Activated B cell treated with CpG ODN at 0.5 μM for 24 hours (primary cell): Measurements from ENCODE around the gene EPB41L3. TPM values are rescaled to one million over a fixed set of nuclear protein-coding genes. Genes with fewer than 3 reads are reported as not detected.
"Not testable (repeated sequence)": the region's sequence is repeated elsewhere in the genome, so short reads cannot be mapped to it uniquely, and the experiment has no call there.

Experiments
- ATAC-seq: fragments of 200-7000 bp; cut with Tn5 transposase; one replicate; pipeline ENCODE4 v1.10.0; 2021; ENCODE audit warnings: low read depth, mild to moderate bottlenecking, moderate library complexity
- CTCF ChIA-PET: fragments of 350-600 bp; sonication (Branson Sonifier 250); formaldehyde crosslinking; loops from one replicate; lab custom pipeline; 2021; ENCODE audit warnings: antibody characterized with exemption; lab: Charles Lee
- POLR2A ChIA-PET: fragments of 350-600 bp; sonication (Branson Sonifier 250); formaldehyde crosslinking; loops from one replicate; lab custom pipeline; 2021; ENCODE audit warnings: antibody characterized with exemption; lab: Charles Lee
- DNase-seq: peaks from one replicate; pipeline ENCODE4 v3.0.0; 2022
- H3K27ac Mint-ChIP-seq: one replicate; pipeline ENCODE4 v1.8.0; 2020; ENCODE audit warnings: mixed read lengths
- H3K27me3 Mint-ChIP-seq: one replicate; pipeline ENCODE4 v1.8.0; 2021; ENCODE audit warnings: mixed read lengths
- H3K36me3 Mint-ChIP-seq: one replicate; pipeline ENCODE4 v1.8.0; 2021; ENCODE audit warnings: low read depth, mixed read lengths
- H3K4me1 Mint-ChIP-seq: one replicate; pipeline ENCODE4 v1.8.0; 2021; ENCODE audit warnings: mixed read lengths
- H3K4me3 Mint-ChIP-seq: one replicate; pipeline ENCODE4 v1.8.0; 2020; ENCODE audit warnings: mild to moderate bottlenecking, mixed read lengths
- H3K9me3 Mint-ChIP-seq: one replicate; pipeline ENCODE4 v1.8.0; 2020; ENCODE audit warnings: mixed read lengths
- intact Hi-C: fragments of 100-400 bp; cut with micrococcal nuclease; formaldehyde crosslinking; loops from one replicate; pipeline ENCODE4 v1.15.1; 2024
- total RNA-seq: library from RNA; stranded (reverse); gene quantifications from 2 replicates; pipeline ENCODE4 v1.2.3, GENCODE V29; 2022
- TF ChIP-seq, protein P1 (sequence below): fragments of 200-600 bp; IDR thresholded peaks from one replicate; pipeline ENCODE4 v1.8.0; 2022; ENCODE audit warnings: antibody characterized with exemption, mild to moderate bottlenecking

Gene EPB41L3
- total RNA-seq, 1 donor from 2014 or later, result 0.73 TPM

- no peaks in the 10 kb centered on the region for H3K4me1 Mint-ChIP-seq
Measured at GRCh38 chr18:5500158-5500939, 43.4 kb downstream of the EPB41L3 start.

DNA sequence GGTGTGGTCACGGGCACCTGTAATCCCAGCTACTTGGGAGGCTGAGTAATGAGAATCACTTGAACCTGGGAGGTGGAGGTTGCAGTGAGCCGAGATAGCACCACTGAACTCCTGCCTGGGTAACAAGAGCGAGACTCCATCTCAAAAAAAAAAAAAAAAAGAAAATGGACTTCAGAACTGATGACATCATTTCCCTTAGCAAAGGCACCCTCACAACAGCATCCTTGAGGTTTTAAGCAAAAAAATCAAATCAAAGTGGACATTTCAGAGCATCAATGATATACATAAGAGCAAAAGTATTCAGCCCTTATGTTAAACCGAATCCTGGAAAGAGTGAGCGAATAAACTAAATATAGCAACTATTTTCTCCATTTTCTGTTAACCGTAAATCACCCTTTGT lies 45.3 kb downstream of the EPB41L3 start:
- CTCF ChIA-PET, result no interaction called here
- Mint-ChIP-seq H3K27me3 (no peaks in the 10 kb centered on the region), H3K4me3 (no peak overlapping the region), H3K9me3 (no peaks in the 10 kb centered on the region), H3K36me3 (no peaks in the 10 kb centered on the region), H3K4me1 (no peaks in the 10 kb centered on the region), H3K27ac (no peak overlapping the region)
- POLR2A ChIA-PET, result no interaction called here
- intact Hi-C loops, result no loop called here
- DNase-seq, result no peak
- no peak for ATAC-seq
- TF ChIP-seq, protein P1, sequence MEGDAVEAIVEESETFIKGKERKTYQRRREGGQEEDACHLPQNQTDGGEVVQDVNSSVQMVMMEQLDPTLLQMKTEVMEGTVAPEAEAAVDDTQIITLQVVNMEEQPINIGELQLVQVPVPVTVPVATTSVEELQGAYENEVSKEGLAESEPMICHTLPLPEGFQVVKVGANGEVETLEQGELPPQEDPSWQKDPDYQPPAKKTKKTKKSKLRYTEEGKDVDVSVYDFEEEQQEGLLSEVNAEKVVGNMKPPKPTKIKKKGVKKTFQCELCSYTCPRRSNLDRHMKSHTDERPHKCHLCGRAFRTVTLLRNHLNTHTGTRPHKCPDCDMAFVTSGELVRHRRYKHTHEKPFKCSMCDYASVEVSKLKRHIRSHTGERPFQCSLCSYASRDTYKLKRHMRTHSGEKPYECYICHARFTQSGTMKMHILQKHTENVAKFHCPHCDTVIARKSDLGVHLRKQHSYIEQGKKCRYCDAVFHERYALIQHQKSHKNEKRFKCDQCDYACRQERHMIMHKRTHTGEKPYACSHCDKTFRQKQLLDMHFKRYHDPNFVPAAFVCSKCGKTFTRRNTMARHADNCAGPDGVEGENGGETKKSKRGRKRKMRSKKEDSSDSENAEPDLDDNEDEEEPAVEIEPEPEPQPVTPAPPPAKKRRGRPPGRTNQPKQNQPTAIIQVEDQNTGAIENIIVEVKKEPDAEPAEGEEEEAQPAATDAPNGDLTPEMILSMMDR, result no peak

More at GRCh38 chr18:5500158-5500939, 43.4 kb downstream of the EPB41L3 start:
- ATAC-seq (no peak), DNase-seq (no peak)
- H3K4me3 Mint-ChIP-seq, result no peak overlapping the region
- ChIA-PET POLR2A (no interaction called here), CTCF (no interaction called here)
- no peaks in the 10 kb centered on the region for H3K27me3 Mint-ChIP-seq
- H3K27ac Mint-ChIP-seq, result no peak overlapping the region
- no peaks in the 10 kb centered on the region for H3K36me3 Mint-ChIP-seq
- H3K9me3 Mint-ChIP-seq, result no peaks in the 10 kb centered on the region
- intact Hi-C loops, result no loop called here
- TF ChIP-seq, protein P1, result no peak

DNA sequence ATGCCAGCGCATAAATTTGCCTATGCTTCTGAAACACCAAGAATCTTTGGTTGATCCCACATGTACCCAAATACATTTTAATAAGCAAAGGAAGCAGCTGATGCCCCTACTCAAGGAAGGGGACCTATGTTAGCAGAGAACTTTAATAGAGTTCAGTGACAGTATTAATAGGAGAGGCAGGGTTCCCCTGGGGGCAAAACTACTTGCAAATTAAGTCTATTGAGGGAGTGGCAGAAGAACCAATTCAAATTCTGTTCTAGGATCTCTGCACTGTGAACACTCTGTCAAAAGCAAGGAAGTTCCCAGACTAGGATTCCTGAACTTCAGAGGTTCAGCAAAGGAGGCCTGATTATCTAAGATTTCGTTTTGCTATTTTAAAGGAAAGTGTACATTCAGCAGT lies 47.5 kb downstream of the EPB41L3 start:
- no peak overlapping the region for H3K27ac Mint-ChIP-seq
- H3K4me1 Mint-ChIP-seq, result no peaks in the 10 kb centered on the region
- TF ChIP-seq, protein P1, result no peak
- no peak for ATAC-seq
- H3K9me3 Mint-ChIP-seq, result no peaks in the 10 kb centered on the region
- no peaks in the 10 kb centered on the region for H3K36me3 Mint-ChIP-seq
- ChIA-PET CTCF (no interaction called here), POLR2A (no interaction called here)
- no peaks in the 10 kb centered on the region for H3K27me3 Mint-ChIP-seq
- intact Hi-C loops, result no loop called here
- no peak overlapping the region for H3K4me3 Mint-ChIP-seq
- no peak for DNase-seq

DNA sequence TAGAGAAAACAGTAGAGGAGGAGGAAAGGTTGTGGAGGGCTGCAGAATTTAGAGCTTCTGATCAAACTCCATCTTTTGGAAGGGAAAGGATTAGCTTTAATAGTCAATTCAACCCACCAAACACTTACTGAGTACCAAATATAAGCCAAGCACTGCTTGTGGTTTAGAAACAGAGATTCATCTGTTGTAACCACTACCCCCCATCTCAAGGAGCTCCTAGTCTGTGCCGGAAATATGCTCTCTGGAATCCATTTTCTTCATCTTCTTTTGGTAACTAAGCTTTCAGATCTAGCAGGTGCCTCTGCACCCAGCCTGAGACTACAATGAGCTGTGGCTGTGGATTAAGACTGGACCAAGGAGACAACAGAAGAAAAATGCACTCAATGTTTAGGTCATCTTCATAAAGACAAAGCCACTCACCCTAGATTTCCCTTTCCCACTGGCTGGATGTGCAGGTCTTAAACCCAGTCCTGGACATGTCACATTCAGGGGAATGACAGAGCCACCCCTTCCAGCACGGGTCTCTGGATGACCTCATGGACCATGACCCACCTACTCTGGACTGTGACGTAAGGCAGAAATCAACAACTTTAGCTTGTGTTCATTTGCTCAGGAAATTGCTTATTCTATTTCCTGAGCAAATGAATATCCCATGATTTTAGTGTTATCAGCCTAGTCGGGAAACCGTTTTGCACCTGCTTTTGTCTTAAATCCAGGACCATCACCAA lies 52.9 kb downstream of the EPB41L3 start:
- Mint-ChIP-seq H3K27me3 (no peaks in the 10 kb centered on the region), H3K9me3 (peaks cover 7% of the 10 kb centered on the region), H3K27ac (no peak overlapping the region), H3K36me3 (no peaks in the 10 kb centered on the region), H3K4me3 (no peak overlapping the region), H3K4me1 (no peaks in the 10 kb centered on the region)
- intact Hi-C loops, result no loop called here
- ATAC-seq, result no peak
- TF ChIP-seq, protein P1, result no peak
- no peak for DNase-seq
- ChIA-PET POLR2A (no interaction called here), CTCF (no interaction called here)

DNA sequence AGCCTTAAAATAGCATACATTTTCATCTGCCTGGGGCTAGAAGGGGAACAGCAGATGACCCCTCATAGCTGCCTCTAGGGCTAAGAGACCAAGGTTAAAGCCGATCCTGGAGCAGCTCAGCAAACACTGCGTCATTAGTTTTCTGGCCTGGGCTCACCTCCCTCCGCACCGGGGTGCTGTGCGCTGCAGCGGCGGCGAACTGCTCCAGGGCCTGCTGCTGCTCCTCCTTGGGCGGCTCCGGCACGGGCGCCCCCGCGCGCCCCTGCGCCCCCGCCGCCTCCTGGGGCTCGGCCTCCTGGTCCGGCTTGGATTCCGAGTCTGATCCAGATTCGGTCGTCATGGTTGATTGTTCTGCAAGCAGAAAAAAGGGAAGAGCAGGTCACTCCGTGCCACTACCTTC lies 55.0 kb downstream of the EPB41L3 start:
- ATAC-seq (no peak), DNase-seq (no peak)
- Mint-ChIP-seq H3K36me3 (no peaks in the 10 kb centered on the region), H3K27me3 (no peaks in the 10 kb centered on the region), H3K27ac (no peak overlapping the region), H3K4me1 (no peaks in the 10 kb centered on the region), H3K4me3 (no peak overlapping the region), H3K9me3 (peaks cover 11% of the 10 kb centered on the region)
- intact Hi-C loops, result no loop called here
- CTCF ChIA-PET, result no interaction called here
- TF ChIP-seq, protein P1, result no peak
- POLR2A ChIA-PET, result no interaction called here

DNA sequence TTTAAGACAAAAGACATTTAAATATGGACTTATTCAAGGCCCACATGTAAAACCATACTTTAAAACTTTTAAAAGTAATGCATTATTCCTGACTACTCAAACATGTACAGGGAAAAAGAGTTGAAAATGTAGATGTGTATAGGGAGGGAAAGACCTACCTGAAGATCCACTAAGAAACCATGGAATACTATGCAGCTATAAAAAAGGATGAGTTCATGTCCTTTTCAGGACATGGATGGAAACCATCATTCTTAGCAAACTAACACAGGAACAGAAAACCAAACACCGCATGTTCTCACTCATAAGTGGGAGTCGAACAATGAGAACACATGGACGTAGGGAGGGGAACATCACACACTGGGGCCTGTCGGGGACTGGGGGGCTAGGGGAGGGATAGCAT lies 55.8 kb downstream of the EPB41L3 start:
- H3K36me3 Mint-ChIP-seq, H3K27me3 Mint-ChIP-seq, H3K4me3 Mint-ChIP-seq, CTCF ChIA-PET, ATAC-seq, intact Hi-C loops, H3K4me1 Mint-ChIP-seq, H3K27ac Mint-ChIP-seq, DNase-seq: not testable (repeated sequence)
- POLR2A ChIA-PET, result interaction anchor here (0.7 kb wide), 1 partner anchor 259 kb away, joined by 3 read pairs; no protein-coding TSS in a partner anchor
- H3K9me3 Mint-ChIP-seq, result peaks cover 11% of the 10 kb centered on the region
